ENCODE results near the gene MMRN2.
A peak's percentile ranks its signal among the peaks of the same experiment; 100 is the strongest.

MMRN2 gene

DNA sequence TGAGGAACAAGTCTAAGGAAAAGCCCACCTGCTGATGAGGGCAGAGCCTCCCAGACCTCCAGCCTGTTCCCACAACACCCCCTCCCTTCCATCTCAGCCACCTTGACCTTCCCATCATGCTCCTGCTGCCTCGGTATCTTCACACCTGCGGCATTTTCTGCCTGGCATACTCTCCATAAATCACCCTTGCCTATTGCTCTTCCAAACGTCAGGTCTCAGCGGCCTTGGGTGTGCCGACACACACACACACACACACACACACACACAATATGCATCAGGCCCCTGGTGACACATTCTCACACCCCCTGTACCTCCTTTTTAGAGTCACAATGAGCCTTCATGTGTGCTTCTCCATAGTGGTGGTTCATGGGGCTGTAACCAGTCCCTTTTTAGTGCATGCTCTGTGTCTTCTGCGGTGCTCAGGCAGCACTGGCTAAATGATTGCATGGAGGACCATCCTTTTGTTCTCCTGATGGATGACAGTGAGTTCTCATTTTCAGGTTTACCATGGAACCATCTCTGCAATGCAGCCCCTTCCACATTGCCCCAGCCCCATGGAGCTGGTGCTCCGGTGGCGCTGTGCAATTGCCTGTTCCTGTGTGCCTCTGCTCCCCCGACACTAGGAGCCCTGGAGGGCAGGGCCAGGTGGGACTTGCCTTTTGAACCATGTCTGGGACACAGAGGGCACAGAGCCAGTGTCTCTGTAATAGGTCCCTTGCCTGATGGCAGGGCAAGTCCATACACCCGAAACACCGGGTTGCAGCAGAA, 15.4 kb upstream of the MMRN2 start:
- no peak for DNase-seq (ENCODE audit: low read depth)
- TF ChIP-seq CTCF (IDR thresholded peaks at IDR 0.05; ENCODE audit: insufficient read depth, low read depth, low read length, missing control alignments) = no peak
- H3K4me3 ChIP-seq (ENCODE audit: low read depth, low read length) = no peak overlapping the region

DNA sequence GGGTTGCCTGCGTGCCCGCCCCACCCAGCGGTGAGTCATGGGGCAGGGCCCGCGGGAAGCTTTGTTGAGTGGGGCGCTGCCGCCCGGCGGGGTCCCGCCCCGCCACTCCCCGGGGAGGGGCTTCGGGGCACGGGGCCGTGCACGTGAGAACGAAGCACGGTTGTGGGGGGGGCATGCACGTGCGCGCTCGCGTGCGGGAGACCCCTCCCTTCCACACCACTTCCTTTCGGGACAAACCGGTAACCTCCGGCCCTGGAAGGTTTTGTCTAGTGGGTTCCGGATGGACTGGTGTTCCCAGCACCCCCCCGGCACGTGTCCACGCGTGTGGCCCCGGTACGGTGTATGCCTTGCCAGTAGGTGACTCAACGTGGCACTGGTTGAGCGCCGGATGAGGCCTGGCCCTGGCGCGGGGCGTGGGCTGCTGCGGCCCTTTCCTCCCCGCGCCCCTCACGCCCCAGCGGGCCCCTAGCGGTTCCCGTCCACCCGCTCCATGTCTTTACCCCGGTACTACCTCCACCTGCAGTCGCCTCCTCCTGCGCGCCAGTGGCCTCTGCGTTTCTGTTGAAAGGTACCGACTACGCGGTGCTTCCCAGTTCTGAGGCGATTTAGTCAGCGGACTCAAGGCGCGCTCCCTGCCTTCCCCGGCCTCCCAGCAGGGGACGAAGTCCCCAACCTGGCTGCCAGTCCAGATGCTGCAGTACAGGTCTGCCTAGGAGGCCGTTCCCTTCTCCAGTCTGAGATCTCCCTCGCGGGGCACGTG, 14.0 kb upstream of the MMRN2 start:
- peak; percentile 95 for DNase-seq (ENCODE audit: low read depth)
- H3K4me3 ChIP-seq (ENCODE audit: low read depth, low read length) = peak overlapping the region; percentile 58
- no peak for TF ChIP-seq CTCF (IDR thresholded peaks at IDR 0.05; ENCODE audit: insufficient read depth, low read depth, low read length, missing control alignments)

- peak overlapping the region; percentile 58 for H3K4me3 ChIP-seq (ENCODE audit: low read depth, low read length)
- DNase-seq (ENCODE audit: low read depth) = no peak
- TF ChIP-seq CTCF (IDR thresholded peaks at IDR 0.05; ENCODE audit: insufficient read depth, low read depth, low read length, missing control alignments) = no peak
These were observed 13.5 kb upstream of the MMRN2 start for GRCh38 chr10:86970982-86971231.

- no peak for DNase-seq (ENCODE audit: low read depth)
- peak overlapping the region; percentile 58 for H3K4me3 ChIP-seq (ENCODE audit: low read depth, low read length)
- no peak for TF ChIP-seq CTCF (IDR thresholded peaks at IDR 0.05; ENCODE audit: insufficient read depth, low read depth, low read length, missing control alignments)
These were observed 13.0 kb upstream of the MMRN2 start for GRCh38 chr10:86970162-86970981.

GRCh38 chr10:86969421-86970041, 12.1 kb upstream of the MMRN2 start:
- no peak overlapping the region for H3K4me3 ChIP-seq (ENCODE audit: low read depth, low read length)
- no peak for DNase-seq (ENCODE audit: low read depth)
- TF ChIP-seq CTCF (IDR thresholded peaks at IDR 0.05; ENCODE audit: insufficient read depth, low read depth, low read length, missing control alignments) = no peak

GRCh38 chr10:86968994-86969355, 11.6 kb upstream of the MMRN2 start:
- TF ChIP-seq CTCF (IDR thresholded peaks at IDR 0.05; ENCODE audit: insufficient read depth, low read depth, low read length, missing control alignments) = no peak
- H3K4me3 ChIP-seq (ENCODE audit: low read depth, low read length) = no peak overlapping the region
- DNase-seq (ENCODE audit: low read depth) = no peak

Data from GM12865 (cell line).